A549 (cell line): ENCODE results near the gene RPL37A. TPM values are rescaled to one million over a fixed set of nuclear protein-coding genes. Genes with fewer than 3 reads are reported as not detected.

ENCODE experiments used
- ATAC-seq, 2 experiments: fragments of 200-7000 bp in 1 of 2; fragments of >200 bp in 1 of 2; cut with Nextera tagmentation in 1 of 2; cut with Tn5 transposase in 1 of 2; 3 replicates each; pipeline versions ENCODE4 v1.8.0 to v1.9.1; 2018 to 2020; ENCODE audit warnings: mild to moderate bottlenecking in 1 of 2, moderate library complexity in 1 of 2
- CTCF ChIA-PET: fragments of 300-600 bp; sonication (Branson Sonifier 250); formaldehyde crosslinking; extraction: SDS; loops from one replicate; lab custom pipeline; 2021; ENCODE audit warnings: antibody characterized with exemption, inconsistent platforms; lab: Yijun Ruan, JAX
- POLR2A ChIA-PET: fragments of 350-600 bp; formaldehyde crosslinking; extraction: SDS; loops from one replicate; lab custom pipeline; 2021; ENCODE audit warnings: antibody characterized with exemption, inconsistent platforms; lab: Yijun Ruan, JAX
- DNase-seq, 2 experiments: peaks; one replicate each; pipeline versions ENCODE4 v3.0.0 to v3.0.0-alpha.2; 2011 to 2016; ENCODE audit warnings: low read depth in 1 of 2, low spot score in 1 of 2
- FAIRE-seq: peaks from 2 replicates; lab custom pipeline; 2011; peaks lifted over from hg19 to GRCh38; lab: Jason Lieb, UNC
- H3K27ac ChIP-seq, 2 experiments: fragments of >200 bp; sonication (Bioruptor Twin); formaldehyde crosslinking; 3 replicates each; pipeline ENCODE4 v1.5.1; 2016 to 2017
- H3K4me1 ChIP-seq: fragments of >200 bp; sonication (Bioruptor Twin); formaldehyde crosslinking; 3 replicates; pipeline ENCODE4 v1.6.1; 2016
- H3K4me2 ChIP-seq: fragments of >200 bp; sonication (Bioruptor Twin); formaldehyde crosslinking; 3 replicates; pipeline ENCODE4 v1.6.1; 2016
- H3K4me3 ChIP-seq: fragments of >200 bp; sonication (Bioruptor Twin); formaldehyde crosslinking; 3 replicates; pipeline ENCODE4 v1.5.1; 2016
- H3K9me3 ChIP-seq: fragments of >200 bp; sonication (Bioruptor Twin); formaldehyde crosslinking; 3 replicates; pipeline ENCODE4 v1.6.1; 2016
- CEBPB ChIP-seq, 2 experiments: fragments of >200 bp in 1 of 2; sonication (Bioruptor Twin) in 1 of 2; formaldehyde crosslinking in 1 of 2; IDR thresholded peaks; 2 replicates each; pipeline ENCODE4 v1.6.1; 2012 to 2016
- CHD2 ChIP-seq: fragments of 150-350 bp; IDR thresholded peaks from 2 replicates; pipeline ENCODE4 v1.6.1; 2014; ENCODE audit warnings: low read length; ENCODE audit not compliant: partially characterized antibody
- FOSB ChIP-seq: fragments of 250-450 bp; sonication (Bioruptor Pico); IDR thresholded peaks from 2 replicates; pipeline ENCODE4 v1.5.0; 2020; ENCODE audit warnings: mild to moderate bottlenecking, moderate library complexity
- HOXB13 ChIP-seq: fragments of 250-450 bp; sonication (Bioruptor Pico); IDR thresholded peaks from 2 replicates; pipeline ENCODE4 v1.5.0; 2020; ENCODE audit warnings: low read depth, mild to moderate bottlenecking, moderate library complexity
- JUN ChIP-seq, 2 experiments: fragments of >200 bp; sonication (Bioruptor Twin); formaldehyde crosslinking; IDR thresholded peaks; 2 replicates in 1 of 2; 3 replicates in 1 of 2; pipeline ENCODE4 v1.6.1; 2016 to 2017
- NPAS2 ChIP-seq: fragments of 250-450 bp; sonication (Bioruptor Pico); IDR thresholded peaks from 2 replicates; pipeline ENCODE4 v1.8.0; 2022; ENCODE audit warnings: mild to moderate bottlenecking, moderate library complexity, borderline replicate concordance
- POLR2AphosphoS2 ChIP-seq: conservative IDR thresholded peaks from 2 replicates; pipeline ENCODE4 v1.6.1; 2012; ENCODE audit warnings: low read length, improper control_type of control experiment, inconsistent platforms
- RNF2 ChIP-seq: fragments of 200-600 bp; sonication (generic); IDR thresholded peaks from 2 replicates; pipeline ENCODE4 v1.6.1; 2016; ENCODE audit warnings: low read depth, mild to moderate bottlenecking, antibody characterized with exemption, moderate library complexity, borderline replicate concordance
- SMC3 ChIP-seq: fragments of >200 bp; sonication (Bioruptor Twin); formaldehyde crosslinking; IDR thresholded peaks from 3 replicates; pipeline ENCODE4 v1.6.1; 2018; ENCODE audit warnings: inconsistent platforms
- ZC3H11A ChIP-seq: fragments of 450-650 bp; IDR thresholded peaks from 2 replicates; pipeline ENCODE4 v1.6.1; 2014; ENCODE audit warnings: antibody characterized with exemption, mild to moderate bottlenecking
- ZFP36 ChIP-seq: fragments of 450-650 bp; IDR thresholded peaks from 2 replicates; pipeline ENCODE4 v1.6.1; 2014; ENCODE audit warnings: borderline replicate concordance; ENCODE audit not compliant: partially characterized antibody
- ZNF302 ChIP-seq: fragments of 250-450 bp; sonication (Bioruptor Pico); IDR thresholded peaks from 2 replicates; pipeline ENCODE4 v1.9.0; 2021; ENCODE audit warnings: inconsistent platforms, mild to moderate bottlenecking, moderate library complexity
- ZSCAN20 ChIP-seq: fragments of 250-450 bp; sonication (Bioruptor Pico); IDR thresholded peaks from 2 replicates; pipeline ENCODE4 v1.8.0; 2022; ENCODE audit warnings: mild to moderate bottlenecking, moderate library complexity
- WGBS: methylation state at CpG from one replicate; pipeline ENCODE4 v1.1.6; 2017; ENCODE audit errors: missing lambda C conversion rate; 5-methylcytosine and 5-hydroxymethylcytosine counted together
- polyA plus RNA-seq, 4 experiments: library from polyadenylated mRNA; depleted of rRNA in 3 of 4; stranded (reverse); fragments of >200 nt; fragmentation: RNase III in 1 of 4; extraction: RNeasy Plus Mini Kit Qiagen cat#74134 plus additional on column Dnase treatment in 1 of 4; gene quantifications; 2 replicates in 3 of 4; 3 replicates in 1 of 4; pipeline ENCODE4 v1.2.3, GENCODE V29; 2011 to 2017
- TF ChIP-seq, protein P1 (sequence below): IDR thresholded peaks from 2 replicates; pipeline ENCODE4 v1.6.1; 2012
- TF ChIP-seq, protein P2 (sequence below): fragments of >200 bp; sonication (Bioruptor Twin); formaldehyde crosslinking; IDR thresholded peaks from 2 replicates; pipeline ENCODE4 v1.6.1; 2016
- TF ChIP-seq, protein P3 (sequence below): fragments of 200-600 bp; sonication (generic); IDR thresholded peaks from 2 replicates; pipeline ENCODE4 v1.6.1; 2016; ENCODE audit warnings: antibody characterized with exemption, mild to moderate bottlenecking, moderate library complexity
- TF ChIP-seq, protein P4 (sequence below): fragments of >200 bp; sonication (Bioruptor Twin); formaldehyde crosslinking; IDR thresholded peaks from 3 replicates; pipeline ENCODE4 v1.5.1; 2016
- TF ChIP-seq, protein P5 (sequence below): fragments of 150-350 bp; IDR thresholded peaks from 2 replicates; pipeline ENCODE4 v1.6.1; 2014; ENCODE audit warnings: low read depth, mild to moderate bottlenecking, low read length
- TF ChIP-seq, protein P6 (sequence below): IDR thresholded peaks from 2 replicates; pipeline ENCODE4 v1.6.1; 2012; ENCODE audit warnings: low read depth, borderline replicate concordance
- TF ChIP-seq, protein P7 (sequence below): fragments of 450-650 bp; IDR thresholded peaks from 2 replicates; pipeline ENCODE4 v1.6.1; 2014; ENCODE audit warnings: antibody characterized with exemption

RPL37A gene
- polyA plus RNA-seq, 2 of the 4 experiments (the other 2 are of a cell fraction) = 4,046 to 4,381 TPM

DNA sequence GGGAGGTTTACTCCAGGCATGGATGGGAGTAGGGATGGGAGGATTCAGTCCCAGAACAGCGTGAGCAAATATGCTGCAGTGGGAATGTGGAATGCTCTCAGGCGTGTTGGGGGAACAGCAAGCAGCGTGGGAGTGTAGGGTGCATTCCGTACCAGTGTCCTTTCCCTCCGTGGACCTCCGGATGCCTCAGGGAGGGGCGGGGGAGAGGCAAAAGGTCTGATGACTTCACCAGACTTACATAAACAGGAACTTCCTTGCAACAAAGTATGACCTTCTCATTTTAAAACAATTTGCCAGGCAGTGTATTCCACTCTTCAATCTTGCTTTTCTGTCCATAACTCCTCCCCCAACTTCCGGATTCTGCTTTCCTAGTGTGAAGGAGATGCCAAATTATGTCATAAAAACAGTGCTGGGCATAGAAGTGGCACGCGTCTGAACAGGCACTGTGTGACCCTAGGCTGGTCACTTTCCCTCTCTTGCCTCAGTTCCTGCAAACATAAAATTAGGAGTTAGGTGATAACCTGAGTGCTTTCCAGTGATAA, 36.9 kb downstream of the RPL37A start:
- no peak overlapping the region for H3K4me3 ChIP-seq
- CTCF ChIA-PET = interaction anchor here (1.0 kb wide), 1 partner anchor 16 kb away, joined by 4 read pairs; no protein-coding TSS in a partner anchor
- no peaks in the 10 kb centered on the region for H3K9me3 ChIP-seq
- H3K4me1 ChIP-seq = peaks cover 15% of the 10 kb centered on the region
- peak in 1 of 2 experiments; percentile 11 for DNase-seq
- peak overlapping the region; percentile 20; the same call in 1 of the 3 replicates for H3K4me2 ChIP-seq
- ATAC-seq = peak in 1 of 2 experiments; percentile 52; a peak in 3 of 6 replicates
- 52% methylated on average over 10 of the region's 10 CpGs for WGBS
- POLR2A ChIA-PET = no interaction called here
- TF ChIP-seq, protein P1, sequence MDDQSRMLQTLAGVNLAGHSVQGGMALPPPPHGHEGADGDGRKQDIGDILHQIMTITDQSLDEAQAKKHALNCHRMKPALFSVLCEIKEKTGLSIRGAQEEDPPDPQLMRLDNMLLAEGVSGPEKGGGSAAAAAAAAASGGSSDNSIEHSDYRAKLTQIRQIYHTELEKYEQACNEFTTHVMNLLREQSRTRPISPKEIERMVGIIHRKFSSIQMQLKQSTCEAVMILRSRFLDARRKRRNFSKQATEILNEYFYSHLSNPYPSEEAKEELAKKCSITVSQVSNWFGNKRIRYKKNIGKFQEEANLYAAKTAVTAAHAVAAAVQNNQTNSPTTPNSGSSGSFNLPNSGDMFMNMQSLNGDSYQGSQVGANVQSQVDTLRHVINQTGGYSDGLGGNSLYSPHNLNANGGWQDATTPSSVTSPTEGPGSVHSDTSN = no peak
- TF ChIP-seq ZFP36 (no peak), CHD2 (no peak), ZNF302 (CRISPR knock-in tag) (no peak), HOXB13 (CRISPR knock-in tag) (no peak), POLR2AphosphoS2 (no peak), NPAS2 (CRISPR knock-in tag) (no peak), ZC3H11A (no peak), JUN (IDR thresholded peaks at IDR 0.05) (no peak), RNF2 (no peak), SMC3 (no peak), FOSB (CRISPR knock-in tag) (no peak), ZSCAN20 (CRISPR knock-in tag) (no peak), CEBPB (IDR thresholded peaks at IDR 0.05) (no peak)
- TF ChIP-seq, protein P2, sequence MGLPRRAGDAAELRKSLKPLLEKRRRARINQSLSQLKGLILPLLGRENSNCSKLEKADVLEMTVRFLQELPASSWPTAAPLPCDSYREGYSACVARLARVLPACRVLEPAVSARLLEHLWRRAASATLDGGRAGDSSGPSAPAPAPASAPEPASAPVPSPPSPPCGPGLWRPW = no peak
- TF ChIP-seq, protein P3, sequence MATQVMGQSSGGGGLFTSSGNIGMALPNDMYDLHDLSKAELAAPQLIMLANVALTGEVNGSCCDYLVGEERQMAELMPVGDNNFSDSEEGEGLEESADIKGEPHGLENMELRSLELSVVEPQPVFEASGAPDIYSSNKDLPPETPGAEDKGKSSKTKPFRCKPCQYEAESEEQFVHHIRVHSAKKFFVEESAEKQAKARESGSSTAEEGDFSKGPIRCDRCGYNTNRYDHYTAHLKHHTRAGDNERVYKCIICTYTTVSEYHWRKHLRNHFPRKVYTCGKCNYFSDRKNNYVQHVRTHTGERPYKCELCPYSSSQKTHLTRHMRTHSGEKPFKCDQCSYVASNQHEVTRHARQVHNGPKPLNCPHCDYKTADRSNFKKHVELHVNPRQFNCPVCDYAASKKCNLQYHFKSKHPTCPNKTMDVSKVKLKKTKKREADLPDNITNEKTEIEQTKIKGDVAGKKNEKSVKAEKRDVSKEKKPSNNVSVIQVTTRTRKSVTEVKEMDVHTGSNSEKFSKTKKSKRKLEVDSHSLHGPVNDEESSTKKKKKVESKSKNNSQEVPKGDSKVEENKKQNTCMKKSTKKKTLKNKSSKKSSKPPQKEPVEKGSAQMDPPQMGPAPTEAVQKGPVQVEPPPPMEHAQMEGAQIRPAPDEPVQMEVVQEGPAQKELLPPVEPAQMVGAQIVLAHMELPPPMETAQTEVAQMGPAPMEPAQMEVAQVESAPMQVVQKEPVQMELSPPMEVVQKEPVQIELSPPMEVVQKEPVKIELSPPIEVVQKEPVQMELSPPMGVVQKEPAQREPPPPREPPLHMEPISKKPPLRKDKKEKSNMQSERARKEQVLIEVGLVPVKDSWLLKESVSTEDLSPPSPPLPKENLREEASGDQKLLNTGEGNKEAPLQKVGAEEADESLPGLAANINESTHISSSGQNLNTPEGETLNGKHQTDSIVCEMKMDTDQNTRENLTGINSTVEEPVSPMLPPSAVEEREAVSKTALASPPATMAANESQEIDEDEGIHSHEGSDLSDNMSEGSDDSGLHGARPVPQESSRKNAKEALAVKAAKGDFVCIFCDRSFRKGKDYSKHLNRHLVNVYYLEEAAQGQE = no peak
- TF ChIP-seq, protein P4, sequence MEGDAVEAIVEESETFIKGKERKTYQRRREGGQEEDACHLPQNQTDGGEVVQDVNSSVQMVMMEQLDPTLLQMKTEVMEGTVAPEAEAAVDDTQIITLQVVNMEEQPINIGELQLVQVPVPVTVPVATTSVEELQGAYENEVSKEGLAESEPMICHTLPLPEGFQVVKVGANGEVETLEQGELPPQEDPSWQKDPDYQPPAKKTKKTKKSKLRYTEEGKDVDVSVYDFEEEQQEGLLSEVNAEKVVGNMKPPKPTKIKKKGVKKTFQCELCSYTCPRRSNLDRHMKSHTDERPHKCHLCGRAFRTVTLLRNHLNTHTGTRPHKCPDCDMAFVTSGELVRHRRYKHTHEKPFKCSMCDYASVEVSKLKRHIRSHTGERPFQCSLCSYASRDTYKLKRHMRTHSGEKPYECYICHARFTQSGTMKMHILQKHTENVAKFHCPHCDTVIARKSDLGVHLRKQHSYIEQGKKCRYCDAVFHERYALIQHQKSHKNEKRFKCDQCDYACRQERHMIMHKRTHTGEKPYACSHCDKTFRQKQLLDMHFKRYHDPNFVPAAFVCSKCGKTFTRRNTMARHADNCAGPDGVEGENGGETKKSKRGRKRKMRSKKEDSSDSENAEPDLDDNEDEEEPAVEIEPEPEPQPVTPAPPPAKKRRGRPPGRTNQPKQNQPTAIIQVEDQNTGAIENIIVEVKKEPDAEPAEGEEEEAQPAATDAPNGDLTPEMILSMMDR = no peak
- TF ChIP-seq, protein P5, sequence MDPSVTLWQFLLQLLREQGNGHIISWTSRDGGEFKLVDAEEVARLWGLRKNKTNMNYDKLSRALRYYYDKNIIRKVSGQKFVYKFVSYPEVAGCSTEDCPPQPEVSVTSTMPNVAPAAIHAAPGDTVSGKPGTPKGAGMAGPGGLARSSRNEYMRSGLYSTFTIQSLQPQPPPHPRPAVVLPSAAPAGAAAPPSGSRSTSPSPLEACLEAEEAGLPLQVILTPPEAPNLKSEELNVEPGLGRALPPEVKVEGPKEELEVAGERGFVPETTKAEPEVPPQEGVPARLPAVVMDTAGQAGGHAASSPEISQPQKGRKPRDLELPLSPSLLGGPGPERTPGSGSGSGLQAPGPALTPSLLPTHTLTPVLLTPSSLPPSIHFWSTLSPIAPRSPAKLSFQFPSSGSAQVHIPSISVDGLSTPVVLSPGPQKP = no peak
- TF ChIP-seq, protein P6, sequence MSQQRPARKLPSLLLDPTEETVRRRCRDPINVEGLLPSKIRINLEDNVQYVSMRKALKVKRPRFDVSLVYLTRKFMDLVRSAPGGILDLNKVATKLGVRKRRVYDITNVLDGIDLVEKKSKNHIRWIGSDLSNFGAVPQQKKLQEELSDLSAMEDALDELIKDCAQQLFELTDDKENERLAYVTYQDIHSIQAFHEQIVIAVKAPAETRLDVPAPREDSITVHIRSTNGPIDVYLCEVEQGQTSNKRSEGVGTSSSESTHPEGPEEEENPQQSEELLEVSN = no peak
- TF ChIP-seq, protein P7, sequence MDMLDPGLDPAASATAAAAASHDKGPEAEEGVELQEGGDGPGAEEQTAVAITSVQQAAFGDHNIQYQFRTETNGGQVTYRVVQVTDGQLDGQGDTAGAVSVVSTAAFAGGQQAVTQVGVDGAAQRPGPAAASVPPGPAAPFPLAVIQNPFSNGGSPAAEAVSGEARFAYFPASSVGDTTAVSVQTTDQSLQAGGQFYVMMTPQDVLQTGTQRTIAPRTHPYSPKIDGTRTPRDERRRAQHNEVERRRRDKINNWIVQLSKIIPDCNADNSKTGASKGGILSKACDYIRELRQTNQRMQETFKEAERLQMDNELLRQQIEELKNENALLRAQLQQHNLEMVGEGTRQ = no peak
- H3K27ac ChIP-seq = no peak overlapping the region; a peak in 1 of 6 replicates
- no peak for FAIRE-seq
